ENCODE data around the gene DCK.
"Not testable (repeated sequence)": the region's sequence is repeated elsewhere in the genome, so short reads cannot be mapped to it uniquely, and the experiment has no call there.

DCK gene

DNA sequence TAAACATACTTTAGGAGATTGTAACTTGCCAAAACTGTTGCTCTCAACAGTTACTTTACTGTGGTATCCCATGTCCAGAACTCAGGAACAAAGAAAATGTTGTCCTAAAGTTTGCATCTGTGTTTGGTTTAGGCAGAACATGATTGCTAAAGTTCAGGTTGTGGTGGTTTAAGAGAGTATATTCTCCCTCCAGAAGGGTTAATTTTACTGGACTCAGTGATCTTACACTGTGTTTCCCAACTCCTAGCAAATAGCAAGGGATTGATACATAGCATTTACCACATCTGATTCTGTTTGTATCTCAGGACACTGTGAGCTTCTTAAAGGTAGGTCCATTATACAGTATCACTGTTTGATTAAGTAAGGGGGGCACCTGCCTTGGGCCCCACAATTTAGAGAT, 13.3 kb upstream of the DCK start:
- Histone ChIP-seq H3K36me3 (ENCODE audit: control insufficient read depth, insufficient read depth, low read length) (no peaks in the 10 kb centered on the region), H3K9ac (ENCODE audit: low read length) (no peak overlapping the region), H3K9me3 (ENCODE audit: control insufficient read depth, low read length) (no peaks in the 10 kb centered on the region), H3K4me3 (ENCODE audit: low read length) (no peak overlapping the region), H3K4me1 (ENCODE audit: control insufficient read depth, insufficient read depth, low read length) (no peaks in the 10 kb centered on the region), H3K27me3 (ENCODE audit: control insufficient read depth, insufficient read depth, low read length) (no peaks in the 10 kb centered on the region)

DNA sequence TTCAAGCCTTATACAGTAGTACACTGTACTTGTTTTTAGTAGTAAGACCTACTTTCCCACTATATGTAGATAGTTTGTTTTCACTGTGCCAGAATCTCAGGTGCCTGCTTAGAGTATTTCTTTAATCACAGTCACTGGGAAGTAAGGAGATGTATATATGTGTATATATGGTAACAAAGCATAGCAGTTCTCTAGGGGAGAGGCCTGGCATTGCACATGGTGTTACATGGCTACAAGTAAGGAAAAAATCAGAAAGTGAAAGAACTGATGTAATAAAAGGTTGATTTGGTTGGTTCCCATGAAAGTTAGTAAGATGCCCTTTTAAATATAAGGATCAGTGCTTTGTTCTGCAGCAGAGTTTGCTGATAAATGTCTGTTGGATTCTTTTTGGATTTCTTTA, 9.3 kb upstream of the DCK start:
- Histone ChIP-seq H3K9me3 (ENCODE audit: control insufficient read depth, low read length) (no peaks in the 10 kb centered on the region), H3K4me1 (ENCODE audit: control insufficient read depth, insufficient read depth, low read length) (no peaks in the 10 kb centered on the region), H3K27me3 (ENCODE audit: control insufficient read depth, insufficient read depth, low read length) (no peaks in the 10 kb centered on the region), H3K9ac (ENCODE audit: low read length) (no peak overlapping the region), H3K4me3 (ENCODE audit: low read length) (no peak overlapping the region), H3K36me3 (ENCODE audit: control insufficient read depth, insufficient read depth, low read length) (no peaks in the 10 kb centered on the region)

DNA sequence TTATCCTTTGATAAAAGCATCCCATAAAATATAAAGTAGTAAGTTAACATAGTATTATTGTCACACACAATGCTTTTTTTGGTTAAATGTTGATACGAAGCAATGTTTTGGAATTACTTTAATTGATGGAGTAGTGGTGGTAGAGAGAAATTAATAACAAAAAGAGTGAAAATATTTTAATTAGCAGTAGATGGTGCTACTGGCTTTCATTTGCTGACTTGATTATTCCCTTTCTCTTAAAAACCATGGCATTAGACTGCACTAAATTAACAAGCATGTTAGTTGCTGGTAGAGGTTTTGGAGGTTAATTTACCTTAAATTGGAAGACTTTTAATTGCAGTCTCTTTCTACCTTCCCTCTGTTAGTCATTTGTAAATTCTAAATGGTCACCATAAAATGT, 8.9 kb upstream of the DCK start:
- Histone ChIP-seq H3K4me1 (ENCODE audit: control insufficient read depth, insufficient read depth, low read length) (no peaks in the 10 kb centered on the region), H3K4me3 (ENCODE audit: low read length) (no peak overlapping the region), H3K27me3 (ENCODE audit: control insufficient read depth, insufficient read depth, low read length) (no peaks in the 10 kb centered on the region), H3K9me3 (ENCODE audit: control insufficient read depth, low read length) (no peaks in the 10 kb centered on the region), H3K36me3 (ENCODE audit: control insufficient read depth, insufficient read depth, low read length) (no peaks in the 10 kb centered on the region), H3K9ac (ENCODE audit: low read length) (no peak overlapping the region)

DNA sequence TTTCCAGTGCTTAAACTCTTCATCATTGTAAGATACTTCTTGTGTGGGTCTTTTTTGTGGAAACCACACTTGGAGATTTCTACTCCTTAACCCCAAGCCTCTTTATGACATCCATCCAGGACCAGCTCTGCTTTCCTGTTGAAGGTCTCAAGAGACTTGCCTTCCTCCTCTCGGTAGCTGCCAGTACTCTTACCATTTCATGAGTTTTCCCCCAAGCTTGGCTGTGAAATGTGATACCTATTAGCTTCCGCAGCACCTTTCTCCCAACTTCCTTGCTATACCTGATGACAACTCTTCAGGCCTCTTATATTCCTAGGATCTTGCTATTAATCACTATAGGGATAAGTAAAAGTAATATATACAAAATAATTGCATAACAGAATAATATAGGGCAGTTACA, 1.9 kb upstream of the DCK start:
- Histone ChIP-seq H3K9me3 (ENCODE audit: control insufficient read depth, low read length) (no peaks in the 10 kb centered on the region), H3K4me3 (ENCODE audit: low read length) (no peak overlapping the region)

DNA sequence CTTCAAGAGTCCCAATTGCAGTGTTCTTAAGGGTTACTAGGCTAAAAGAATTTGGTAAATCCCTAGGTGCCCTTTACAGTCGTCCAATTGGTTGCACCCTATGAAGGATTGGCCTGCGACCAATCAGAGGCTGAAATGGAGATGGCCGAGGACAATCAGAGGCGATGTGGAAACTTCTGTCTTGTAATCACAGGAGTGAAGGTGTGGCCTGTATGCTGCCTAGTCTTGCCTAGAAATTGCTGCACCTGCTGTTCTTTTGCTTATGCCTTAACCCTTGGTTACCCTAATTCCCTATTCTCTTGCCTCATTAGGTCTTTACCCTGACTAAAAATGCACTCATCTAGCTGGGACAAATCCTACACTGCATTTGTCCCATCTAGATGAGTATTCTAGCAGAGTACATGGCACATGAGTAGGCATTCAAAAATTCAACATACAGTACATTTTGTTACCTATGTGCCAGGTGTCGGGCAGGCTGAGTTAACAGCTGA, 1.0 kb upstream of the DCK start:
- Histone ChIP-seq H3K9me3 (ENCODE audit: control insufficient read depth, low read length) (no peaks in the 10 kb centered on the region), H3K27me3 (ENCODE audit: control insufficient read depth, insufficient read depth, low read length) (no peaks in the 10 kb centered on the region), H3K4me1 (ENCODE audit: control insufficient read depth, insufficient read depth, low read length) (peaks cover 13% of the 10 kb centered on the region), H3K4me3 (ENCODE audit: low read length) (peak overlapping the region; percentile 53), H3K9ac (ENCODE audit: low read length) (peak overlapping the region; percentile 89), H3K36me3 (ENCODE audit: control insufficient read depth, insufficient read depth, low read length) (no peaks in the 10 kb centered on the region)

More for the DNA sequence above, 1.9 kb upstream of the DCK start:
- Histone ChIP-seq H3K27me3 (ENCODE audit: control insufficient read depth, insufficient read depth, low read length) (no peaks in the 10 kb centered on the region), H3K9ac (ENCODE audit: low read length) (no peak overlapping the region), H3K36me3 (ENCODE audit: control insufficient read depth, insufficient read depth, low read length) (no peaks in the 10 kb centered on the region), H3K4me1 (ENCODE audit: control insufficient read depth, insufficient read depth, low read length) (peaks cover 11% of the 10 kb centered on the region)

DNA sequence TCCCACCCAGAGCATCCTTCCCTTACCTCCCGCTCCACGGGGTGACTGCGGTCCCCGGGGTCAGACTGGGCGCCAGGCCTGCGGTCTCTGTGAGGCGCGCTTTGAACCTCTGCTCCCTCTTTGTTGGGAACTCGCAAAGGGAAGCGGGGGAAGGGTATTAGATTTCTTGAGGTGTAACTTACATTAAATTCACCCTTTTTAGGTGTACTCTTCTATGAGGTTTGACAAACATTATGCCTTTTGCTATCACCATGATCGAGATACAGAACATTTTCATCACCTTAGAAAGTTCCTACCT, 569 bp downstream of the DCK start:
- peak overlapping the region; percentile 53 for H3K4me3 ChIP-seq (ENCODE audit: low read length)
- no peaks in the 10 kb centered on the region for H3K27me3 ChIP-seq (ENCODE audit: control insufficient read depth, insufficient read depth, low read length)
- H3K36me3 ChIP-seq (ENCODE audit: control insufficient read depth, insufficient read depth, low read length) = no peaks in the 10 kb centered on the region
- peak overlapping the region; percentile 89 for H3K9ac ChIP-seq (ENCODE audit: low read length)
- peaks cover 15% of the 10 kb centered on the region for H3K4me1 ChIP-seq (ENCODE audit: control insufficient read depth, insufficient read depth, low read length)
- no peaks in the 10 kb centered on the region for H3K9me3 ChIP-seq (ENCODE audit: control insufficient read depth, low read length)

DNA sequence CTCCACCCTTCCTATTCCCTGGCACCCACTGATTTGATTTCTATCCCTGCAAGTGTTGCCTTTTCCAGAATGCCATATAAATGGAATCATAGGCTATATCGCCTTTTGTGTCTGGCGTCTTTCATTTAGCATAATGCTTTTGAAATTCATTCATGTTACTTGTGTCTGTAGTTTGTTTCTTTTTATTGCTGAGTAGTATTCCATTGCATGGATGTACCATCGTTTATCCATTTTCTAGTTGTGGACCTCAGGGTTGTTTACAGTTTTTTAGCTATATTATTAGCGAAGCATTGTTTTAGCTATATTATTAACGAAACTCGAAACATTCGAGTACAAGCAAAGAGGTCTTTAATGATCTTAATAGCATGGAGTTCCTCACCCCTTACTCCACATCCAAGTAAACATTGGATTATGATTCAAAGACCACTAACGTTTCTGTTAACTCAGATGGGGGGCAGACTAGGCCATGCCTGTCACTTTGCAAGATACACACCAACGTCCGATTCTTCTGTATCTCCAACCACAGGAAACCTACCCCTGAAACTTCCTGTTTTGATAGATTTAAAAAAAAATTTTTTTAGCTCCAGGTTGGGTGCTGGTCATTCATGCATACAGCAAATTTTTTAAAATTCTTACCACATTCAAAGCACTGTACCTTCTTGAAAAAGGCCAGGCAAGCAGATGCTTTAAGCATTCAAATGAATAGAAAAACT, 1.1 kb downstream of the DCK start:
- no peaks in the 10 kb centered on the region for H3K27me3 ChIP-seq (ENCODE audit: control insufficient read depth, insufficient read depth, low read length)
- H3K9ac ChIP-seq (ENCODE audit: low read length) = peak overlapping the region; percentile 89
- H3K9me3 ChIP-seq (ENCODE audit: control insufficient read depth, low read length) = no peaks in the 10 kb centered on the region
- peaks cover 15% of the 10 kb centered on the region for H3K4me1 ChIP-seq (ENCODE audit: control insufficient read depth, insufficient read depth, low read length)
- H3K4me3 ChIP-seq (ENCODE audit: low read length) = peak overlapping the region; percentile 53
- no peaks in the 10 kb centered on the region for H3K36me3 ChIP-seq (ENCODE audit: control insufficient read depth, insufficient read depth, low read length)

DNA sequence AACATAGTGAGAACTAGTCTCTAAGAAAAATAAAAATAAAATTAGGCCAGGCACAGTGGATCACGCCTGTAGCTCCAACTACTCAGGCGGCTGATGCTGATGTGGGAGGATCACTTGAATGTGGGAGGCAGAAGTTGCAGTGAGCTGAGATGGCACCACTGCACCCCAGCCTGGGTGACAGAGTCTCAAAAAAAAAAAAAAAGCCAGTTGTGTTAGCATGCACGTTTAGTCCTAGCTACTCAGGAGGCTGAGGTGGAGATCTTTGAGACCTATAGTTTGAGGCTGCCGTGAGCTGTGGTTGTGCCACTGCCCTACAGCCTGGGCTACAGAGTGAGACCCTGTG, 2.5 kb downstream of the DCK start:
- Histone ChIP-seq H3K9ac (ENCODE audit: low read length) (no peak overlapping the region), H3K36me3 (ENCODE audit: control insufficient read depth, insufficient read depth, low read length) (no peaks in the 10 kb centered on the region), H3K4me1 (ENCODE audit: control insufficient read depth, insufficient read depth, low read length) (peaks cover 15% of the 10 kb centered on the region), H3K27me3 (ENCODE audit: control insufficient read depth, insufficient read depth, low read length) (no peaks in the 10 kb centered on the region), H3K4me3 (ENCODE audit: low read length) (no peak overlapping the region), H3K9me3 (ENCODE audit: control insufficient read depth, low read length) (no peaks in the 10 kb centered on the region)

DNA sequence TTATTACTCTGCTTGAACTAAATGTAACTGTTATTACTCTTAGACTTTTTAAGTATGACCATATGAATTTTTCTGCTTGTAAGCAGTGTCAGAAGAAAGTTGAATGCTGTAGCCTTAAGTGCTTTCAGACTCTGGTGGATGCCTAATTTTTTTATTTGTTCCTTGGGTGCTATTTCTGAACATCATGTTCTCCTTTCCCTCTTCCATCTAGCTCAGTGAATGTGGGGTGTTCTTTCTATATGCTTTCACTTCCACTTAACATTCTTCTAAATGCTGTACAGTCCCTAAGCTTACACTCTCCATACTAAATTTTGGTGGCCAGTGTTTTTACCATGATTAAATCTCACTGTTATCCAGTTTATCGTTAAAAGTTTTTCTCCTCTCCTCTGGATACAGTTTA, 3.6 kb downstream of the DCK start:
- Histone ChIP-seq H3K4me3 (ENCODE audit: low read length) (no peak overlapping the region), H3K9ac (ENCODE audit: low read length) (no peak overlapping the region), H3K9me3 (ENCODE audit: control insufficient read depth, low read length) (no peaks in the 10 kb centered on the region), H3K4me1 (ENCODE audit: control insufficient read depth, insufficient read depth, low read length) (peaks cover 15% of the 10 kb centered on the region), H3K36me3 (ENCODE audit: control insufficient read depth, insufficient read depth, low read length) (no peaks in the 10 kb centered on the region), H3K27me3 (ENCODE audit: control insufficient read depth, insufficient read depth, low read length) (no peaks in the 10 kb centered on the region)

DNA sequence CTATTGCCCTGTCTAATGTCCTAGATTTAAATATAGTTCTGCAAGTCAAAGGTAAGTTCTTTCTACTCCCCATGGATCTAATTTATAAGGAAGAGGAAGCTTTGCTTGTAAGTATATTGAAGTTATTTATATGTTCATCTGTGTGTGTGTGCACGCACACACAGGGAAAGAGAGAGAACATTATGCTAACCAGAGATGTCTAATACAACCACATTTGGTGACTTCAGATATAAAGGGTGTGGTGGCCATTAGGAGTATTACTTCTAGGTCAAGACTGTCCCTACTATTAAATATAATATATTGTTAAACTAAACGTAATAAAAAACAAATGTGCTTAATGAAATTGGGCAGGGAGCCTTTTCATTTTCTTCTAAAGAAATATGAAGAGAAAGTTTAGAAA, 4.1 kb downstream of the DCK start:
- H3K36me3 ChIP-seq (ENCODE audit: control insufficient read depth, insufficient read depth, low read length) = no peaks in the 10 kb centered on the region
- H3K4me1 ChIP-seq (ENCODE audit: control insufficient read depth, insufficient read depth, low read length) = peaks cover 11% of the 10 kb centered on the region
- H3K4me3 ChIP-seq (ENCODE audit: low read length) = no peak overlapping the region
- no peaks in the 10 kb centered on the region for H3K9me3 ChIP-seq (ENCODE audit: control insufficient read depth, low read length)
- H3K27me3 ChIP-seq (ENCODE audit: control insufficient read depth, insufficient read depth, low read length) = no peaks in the 10 kb centered on the region
- H3K9ac ChIP-seq (ENCODE audit: low read length) = no peak overlapping the region

DNA sequence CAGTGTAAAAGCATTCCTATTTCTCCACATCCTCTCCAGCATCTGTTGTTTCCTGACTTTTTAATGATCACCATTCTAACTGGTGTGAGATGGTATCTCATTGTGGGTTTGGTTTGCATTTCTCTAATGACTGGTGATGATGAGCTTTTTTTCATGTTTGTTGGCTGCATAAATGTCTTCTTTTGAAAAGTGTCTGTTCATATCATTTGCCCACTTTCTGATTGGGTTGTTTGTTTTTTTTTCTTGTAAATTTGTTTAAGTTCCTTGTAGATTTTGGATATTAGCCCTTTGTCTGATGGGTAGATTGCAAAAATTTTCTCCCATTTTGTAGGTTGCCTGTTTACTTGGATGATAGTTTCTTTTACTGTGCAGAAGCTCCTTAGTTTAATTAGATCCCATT, 6.2 kb downstream of the DCK start:
- H3K36me3 ChIP-seq (ENCODE audit: control insufficient read depth, insufficient read depth, low read length); H3K4me1 ChIP-seq (ENCODE audit: control insufficient read depth, insufficient read depth, low read length); H3K4me3 ChIP-seq (ENCODE audit: low read length); H3K9ac ChIP-seq (ENCODE audit: low read length); H3K27me3 ChIP-seq (ENCODE audit: control insufficient read depth, insufficient read depth, low read length); H3K9me3 ChIP-seq (ENCODE audit: control insufficient read depth, low read length): not testable (repeated sequence)

DNA sequence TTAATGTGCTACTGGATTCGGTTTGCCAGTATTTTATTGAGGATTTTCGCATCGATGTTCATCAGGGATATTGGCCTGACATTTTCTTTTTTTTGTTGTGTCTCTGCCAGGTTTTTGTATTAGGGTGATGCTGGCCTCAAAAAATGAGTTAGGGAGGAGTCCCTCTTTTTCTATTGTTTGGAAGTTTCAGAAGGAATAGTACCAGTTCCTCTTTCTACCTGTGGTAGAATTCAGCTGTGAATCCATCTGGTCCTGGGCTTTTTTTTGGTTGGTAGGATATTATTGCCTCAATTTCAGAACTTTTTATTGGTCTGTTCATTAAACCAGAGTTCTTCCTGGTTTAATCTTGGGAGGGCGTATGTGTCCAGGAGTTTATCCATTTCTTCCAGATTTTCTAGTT, 7.9 kb downstream of the DCK start:
- H3K9me3 ChIP-seq (ENCODE audit: control insufficient read depth, low read length); H3K27me3 ChIP-seq (ENCODE audit: control insufficient read depth, insufficient read depth, low read length); H3K4me3 ChIP-seq (ENCODE audit: low read length); H3K4me1 ChIP-seq (ENCODE audit: control insufficient read depth, insufficient read depth, low read length); H3K36me3 ChIP-seq (ENCODE audit: control insufficient read depth, insufficient read depth, low read length); H3K9ac ChIP-seq (ENCODE audit: low read length): not testable (repeated sequence)

DNA sequence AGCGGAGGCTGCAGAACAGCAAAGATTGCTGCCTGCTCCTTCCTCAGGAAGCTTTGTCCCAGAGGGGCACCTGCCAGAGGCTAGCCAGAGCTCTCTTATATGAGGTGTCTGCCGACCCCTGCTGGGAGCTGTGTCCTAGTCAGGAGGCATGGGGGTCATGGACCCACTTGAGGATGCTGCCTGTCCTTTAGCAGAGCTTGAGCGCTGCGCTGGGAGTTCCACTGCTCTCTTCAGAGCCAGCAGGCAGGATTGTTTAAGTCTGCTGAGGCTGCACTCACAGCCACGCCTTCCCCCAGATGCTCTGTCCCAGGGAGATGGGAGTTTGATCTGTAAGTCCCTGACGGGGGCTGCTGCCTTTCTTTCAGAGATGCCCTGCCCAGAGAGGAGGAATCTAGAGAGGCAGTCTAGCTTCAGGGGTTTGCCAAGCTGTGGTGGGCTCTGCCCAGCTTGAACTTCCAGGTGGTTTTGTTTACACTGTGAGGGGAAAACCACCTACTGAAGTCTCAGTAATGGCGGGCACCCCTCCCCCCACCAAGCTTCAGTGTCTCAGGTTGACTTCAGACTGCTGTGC, 10.9 kb downstream of the DCK start:
- Histone ChIP-seq H3K9ac (ENCODE audit: low read length) (no peak overlapping the region), H3K4me3 (ENCODE audit: low read length) (no peak overlapping the region), H3K4me1 (ENCODE audit: control insufficient read depth, insufficient read depth, low read length) (no peaks in the 10 kb centered on the region), H3K36me3 (ENCODE audit: control insufficient read depth, insufficient read depth, low read length) (no peaks in the 10 kb centered on the region), H3K27me3 (ENCODE audit: control insufficient read depth, insufficient read depth, low read length) (no peaks in the 10 kb centered on the region), H3K9me3 (ENCODE audit: control insufficient read depth, low read length) (no peaks in the 10 kb centered on the region)

Data from mucosa of stomach (tissue), 1 donor.